NCI-H82 treated with DMSO at 0.1 percent for 48 hours (cell line): Measurements from ENCODE around the gene DACT2.
"Not testable (repeated sequence)": the region's sequence is repeated elsewhere in the genome, so short reads cannot be mapped to it uniquely, and the experiment has no call there.

Source experiments
- DNase-seq: peaks from one replicate; lab custom pipeline; 2025; ENCODE audit not compliant: unreplicated experiment; lab: John Stamatoyannopoulos, UW

Gene DACT2

DNA sequence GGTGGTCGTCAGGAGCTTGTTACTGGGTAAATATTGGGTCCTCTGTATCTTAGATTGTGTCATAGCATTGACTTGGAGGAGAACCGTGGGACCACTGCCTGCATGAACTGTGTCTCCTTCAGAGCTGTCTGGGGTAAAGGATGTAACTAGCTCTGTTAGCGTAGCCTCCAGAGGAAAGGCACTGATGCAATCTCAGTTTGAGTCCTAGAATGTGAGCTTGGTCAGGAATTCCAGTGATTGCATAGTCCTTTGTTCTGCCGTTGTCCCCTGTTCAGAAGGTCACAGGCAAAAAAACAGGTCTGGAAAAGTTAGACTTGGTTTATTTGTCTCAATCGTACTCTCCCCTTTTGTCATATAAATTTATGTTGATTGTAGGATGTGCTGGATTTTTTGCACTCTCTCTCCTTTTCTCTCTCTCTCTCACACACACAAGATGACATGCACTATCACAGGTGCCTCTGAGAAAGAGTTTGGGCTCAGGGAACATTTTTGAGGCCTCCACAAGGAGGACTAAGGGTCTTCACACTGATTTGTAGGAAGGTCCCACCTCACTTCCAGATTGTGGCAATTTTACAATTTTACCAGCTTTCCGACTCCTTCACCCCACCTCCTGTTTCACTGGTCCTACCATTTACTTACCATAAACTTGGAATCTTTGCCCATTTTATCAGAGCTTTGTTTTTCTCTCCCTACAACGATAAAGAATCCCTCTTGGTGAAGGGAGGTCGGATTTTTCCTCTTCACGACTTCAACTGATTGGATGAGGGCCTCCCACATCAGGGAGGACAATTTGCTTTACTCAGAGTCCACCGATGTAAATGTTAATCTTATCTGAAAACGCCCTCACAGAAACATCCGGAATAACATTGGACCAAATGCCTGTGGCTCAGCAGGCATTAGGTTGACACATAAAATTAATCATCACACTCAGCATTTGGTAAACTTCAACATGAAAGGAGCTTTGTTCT lies 7.0 kb upstream of the DACT2 start:
- no peak for DNase-seq

DNA sequence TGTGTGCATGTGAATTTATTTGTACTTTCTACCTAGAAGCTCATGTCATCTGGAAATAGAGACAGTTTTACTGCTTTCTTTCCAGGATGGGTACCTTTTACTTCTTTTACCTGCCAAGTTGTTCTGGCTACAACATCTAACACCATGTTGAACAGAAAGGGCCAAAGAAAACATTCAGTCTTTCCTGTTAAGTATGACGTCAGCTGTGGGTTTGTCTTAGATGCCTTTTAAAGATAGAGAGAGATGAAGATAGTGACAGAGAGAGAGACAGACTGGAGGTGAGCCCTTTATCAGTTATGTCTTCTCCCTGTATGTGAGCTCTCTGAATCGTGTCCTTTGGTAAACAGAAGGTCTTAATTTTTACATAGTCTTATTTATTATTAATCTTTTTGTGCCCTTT lies 3.4 kb upstream of the DACT2 start:
- no peak for DNase-seq

GRCh38 chr6:168320634-168321033 lies 1.1 kb upstream of the DACT2 start:
- DNase-seq: no peak

- no peak for DNase-seq
Measured at GRCh38 chr6:168318579-168319278, 848 bp downstream of the DACT2 start.

DNA sequence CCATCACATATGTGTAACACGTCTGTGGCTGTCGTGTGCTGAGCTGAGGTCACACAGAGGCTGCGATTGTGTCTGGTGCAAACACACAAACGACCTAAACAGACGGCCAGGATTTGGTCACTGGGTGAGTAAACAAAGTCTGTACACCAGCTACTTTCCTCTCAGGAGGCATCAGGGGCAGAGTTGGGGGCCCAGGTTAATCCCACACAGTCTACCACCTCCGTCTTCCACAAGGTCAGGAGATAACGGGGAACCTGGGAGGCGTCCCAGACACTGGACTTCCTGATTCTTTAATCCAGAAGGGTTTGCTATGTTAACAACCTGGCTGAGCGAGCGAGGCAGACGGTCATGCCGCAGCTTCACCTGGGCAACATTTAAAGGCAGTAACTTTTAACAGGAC lies 1.5 kb downstream of the DACT2 start:
- DNase-seq: no peak

DNA sequence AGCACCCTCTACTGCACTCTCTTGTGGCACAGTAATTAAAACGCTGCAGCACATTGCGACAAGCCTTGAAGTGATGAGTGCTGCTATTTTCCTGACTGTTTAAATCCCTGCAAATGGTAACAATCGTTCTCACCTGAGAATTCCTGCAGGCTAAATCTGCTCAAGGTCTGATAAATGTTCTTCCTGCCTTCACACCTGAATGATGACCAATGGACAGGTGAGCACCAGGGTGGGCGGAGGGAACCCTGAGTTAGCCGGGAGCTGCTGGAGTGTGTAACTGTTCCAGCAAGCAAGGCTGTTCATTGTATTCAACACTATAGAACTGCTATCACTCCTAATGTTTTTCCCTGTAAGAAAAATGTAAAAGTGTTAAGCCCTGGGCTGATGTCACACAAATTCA lies 4.0 kb downstream of the DACT2 start:
- no peak for DNase-seq

DNA sequence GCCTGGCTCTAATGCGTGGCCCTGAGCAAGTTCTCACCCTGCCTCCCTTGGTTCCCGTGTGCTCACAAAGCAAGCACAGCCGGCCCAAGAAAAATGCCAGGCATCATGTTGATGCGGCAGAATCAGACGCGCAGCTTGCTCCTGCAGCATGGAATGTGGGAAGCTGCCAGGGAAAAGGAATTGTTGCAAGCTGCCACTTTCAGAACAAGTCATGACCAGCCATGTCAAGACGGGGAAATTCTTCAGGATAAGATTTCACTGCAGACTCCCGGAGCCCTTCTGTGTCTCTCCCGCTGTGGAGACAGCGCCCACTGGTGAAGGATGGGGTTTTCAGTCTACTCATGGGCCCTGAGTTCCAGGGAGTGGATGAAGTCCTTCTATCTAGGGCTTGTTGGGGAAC lies 4.6 kb downstream of the DACT2 start:
- no peak for DNase-seq

- no peak for DNase-seq
Measured at GRCh38 chr6:168314021-168314420, 5.6 kb downstream of the DACT2 start.

GRCh38 chr6:168313431-168314011 lies 6.1 kb downstream of the DACT2 start:
- DNase-seq: no peak

DNA sequence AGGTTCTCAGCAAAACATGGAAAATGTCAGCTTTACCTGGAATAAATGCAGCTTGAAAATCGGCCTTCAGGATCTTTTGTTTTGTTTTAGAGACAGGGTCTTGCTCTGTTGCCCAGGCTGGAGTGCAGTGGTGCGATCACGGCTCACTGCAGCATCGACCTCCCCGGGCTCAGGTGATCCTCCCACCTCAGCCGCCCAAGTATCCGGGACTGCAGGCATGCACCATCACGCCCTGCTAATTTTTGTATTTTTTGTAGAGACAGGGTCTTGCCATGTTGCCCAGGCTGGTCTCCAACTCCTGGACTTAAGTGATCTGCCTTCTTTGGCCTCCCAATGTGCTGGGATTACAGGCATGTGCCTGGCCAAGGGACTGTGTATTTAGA lies 7.5 kb downstream of the DACT2 start:
- DNase-seq: not testable (repeated sequence)

- DNase-seq: no peak
Measured at GRCh38 chr6:168311410-168312124, 8.0 kb downstream of the DACT2 start.

- no peak for DNase-seq
Measured at GRCh38 chr6:168310945-168311344, 8.6 kb downstream of the DACT2 start.

DNA sequence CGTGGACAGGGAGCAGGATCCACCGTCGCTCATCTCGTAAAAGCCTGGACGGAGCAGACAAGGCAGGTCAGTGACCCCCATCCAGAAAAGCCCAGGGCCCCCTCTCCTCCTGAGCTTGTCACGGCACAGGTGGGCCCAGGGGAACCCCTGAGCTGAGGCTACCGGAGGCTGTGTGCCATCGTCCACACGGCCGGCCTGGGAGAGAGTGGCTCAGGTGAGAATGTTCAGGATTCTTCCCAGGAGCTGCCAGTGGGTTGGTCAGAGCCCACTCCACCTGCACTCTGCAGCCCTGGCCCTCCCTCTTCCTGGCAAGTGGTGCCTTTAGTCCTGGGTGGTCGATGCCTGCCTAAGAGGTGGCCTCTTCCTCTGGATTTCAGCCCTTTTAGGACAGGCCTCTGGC lies 9.2 kb downstream of the DACT2 start:
- no peak for DNase-seq

DNA sequence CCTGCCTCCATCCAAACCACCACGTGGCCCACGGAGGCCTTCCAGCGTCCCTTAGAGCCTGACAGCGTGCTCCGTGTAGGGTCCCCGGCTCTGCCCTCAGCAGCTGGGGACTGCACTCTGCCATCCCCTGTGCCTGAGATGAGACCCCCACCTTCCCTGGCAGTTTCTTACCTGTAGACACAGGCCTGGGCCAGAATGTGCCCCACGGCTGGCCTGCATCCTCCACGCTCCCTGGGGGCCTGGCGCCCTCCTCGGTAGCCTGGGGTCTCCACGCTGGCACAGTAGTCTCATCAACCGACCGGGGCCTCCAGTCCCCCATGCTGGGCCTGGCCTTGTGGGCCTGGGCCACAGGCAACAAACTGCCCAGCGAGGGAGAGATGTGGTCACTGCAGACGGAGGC lies 9.6 kb downstream of the DACT2 start:
- no peak for DNase-seq

- DNase-seq: no peak
Measured at GRCh38 chr6:168309183-168309582, 10.4 kb downstream of the DACT2 start.

DNA sequence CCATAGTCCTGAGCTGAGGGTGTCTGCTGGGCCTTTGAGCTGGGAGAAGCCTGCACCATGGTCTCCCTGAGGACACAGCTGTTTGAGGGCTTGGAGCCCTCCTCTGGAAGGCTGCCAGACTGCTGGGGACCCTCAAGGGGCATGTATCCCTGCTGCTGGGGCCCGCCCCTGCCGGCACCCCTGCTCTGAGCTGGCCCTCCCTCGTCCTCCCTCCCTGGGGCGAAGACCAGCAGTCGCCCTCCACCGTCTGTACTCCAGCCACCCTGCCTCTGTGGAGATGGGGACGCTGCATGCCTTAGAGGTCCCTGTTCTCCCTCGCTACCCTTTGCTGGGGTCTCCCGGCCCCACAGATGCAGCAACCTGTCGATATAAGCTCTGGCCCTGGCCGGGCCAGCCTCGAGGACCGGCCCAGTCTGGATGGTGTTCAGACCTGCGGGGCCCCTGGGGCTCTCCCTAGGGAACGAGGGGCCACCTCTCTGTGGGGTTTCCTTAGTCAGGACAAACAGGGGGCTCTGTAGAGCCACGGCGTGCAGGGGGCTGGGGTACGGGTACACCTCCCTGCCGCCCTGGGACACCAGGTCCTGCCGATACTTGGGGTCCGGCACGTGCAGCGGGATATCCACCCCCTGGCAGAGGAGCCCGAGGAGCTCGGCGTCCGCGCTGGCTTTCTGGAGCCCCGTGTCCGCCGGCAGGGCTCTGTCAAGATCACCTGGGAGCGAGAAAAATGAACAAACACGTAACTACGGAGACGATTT lies 11.0 kb downstream of the DACT2 start:
- DNase-seq: no peak

- DNase-seq: no peak
Measured at GRCh38 chr6:168307695-168308021, 11.9 kb downstream of the DACT2 start.

DNA sequence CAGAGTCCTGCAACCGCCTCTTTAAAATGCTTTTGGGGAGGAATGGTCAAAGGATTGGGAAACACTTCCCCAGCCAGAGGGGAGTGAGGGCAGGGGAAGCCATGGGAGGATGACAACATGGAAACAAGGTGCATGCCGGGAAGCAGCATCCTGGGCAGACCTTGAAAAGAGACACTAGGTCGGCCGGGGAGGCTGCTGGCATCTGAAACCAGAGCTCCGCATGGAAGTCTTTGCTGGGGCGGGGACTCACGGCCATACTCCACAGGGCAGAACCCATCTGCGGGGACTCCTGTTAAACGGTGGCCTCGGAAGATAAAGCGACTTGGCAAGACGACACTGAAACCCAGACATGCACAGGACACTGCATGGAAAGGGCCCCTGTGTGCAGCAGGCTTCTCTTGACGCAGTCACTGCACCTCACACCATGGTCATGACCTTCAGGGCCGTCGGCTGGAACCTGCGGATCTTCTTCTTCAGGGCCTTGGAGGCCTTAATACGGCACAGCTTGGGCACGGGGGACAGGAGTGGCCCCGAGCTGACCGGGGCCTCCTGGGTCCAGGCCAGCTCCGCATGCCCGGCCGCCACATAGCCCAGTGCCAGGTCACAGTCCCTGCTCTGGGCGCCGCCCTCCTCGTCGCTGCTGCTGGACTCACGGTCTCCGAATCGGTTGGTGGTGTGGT lies 12.4 kb downstream of the DACT2 start:
- DNase-seq: no peak

DNA sequence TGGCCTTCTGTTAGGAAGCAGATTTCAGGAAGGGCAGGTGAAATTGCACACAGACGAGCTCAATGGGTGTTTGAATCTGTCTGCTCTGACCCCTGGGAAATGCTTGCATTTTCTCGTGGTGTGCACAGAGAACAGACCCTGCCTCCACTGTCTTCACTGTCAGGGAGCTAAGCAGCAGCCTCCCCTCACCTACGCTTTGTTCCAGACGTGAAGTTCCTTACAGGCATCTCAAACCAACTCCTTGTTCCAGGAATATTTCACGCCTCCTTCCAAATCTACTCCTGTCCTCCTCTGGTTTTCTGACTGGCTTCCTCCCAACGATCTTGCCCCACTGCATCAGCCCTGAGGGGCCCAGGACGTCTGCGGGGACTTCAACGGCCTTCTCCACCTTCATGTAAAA lies 13.7 kb downstream of the DACT2 start:
- DNase-seq: no peak

GRCh38 chr6:168305096-168305749 lies 14.4 kb downstream of the DACT2 start:
- no peak for DNase-seq
